GM18502 (cell line): ENCODE data around the gene OGDH.
"Not testable (repeated sequence)": the region's sequence is repeated elsewhere in the genome, so short reads cannot be mapped to it uniquely, and the experiment has no call there.

Experiments used
- ATAC-seq: cut with Tn5 transposase; IDR thresholded peaks from one replicate; pipeline ENCODE4 v1.9.1; 2021; ENCODE audit warnings: mild to moderate bottlenecking; ENCODE audit not compliant: unreplicated experiment, poor library complexity

Gene OGDH

GRCh38 chr7:44606341-44607140 lies at the start of gene OGDH:
Gene OGDH, plus strand, starts transcription at chr7:44606627. Its CDS starts 17,717 bp downstream, at chr7:44624344.
- peak; percentile 93 for ATAC-seq

- ATAC-seq: no peak
Measured at GRCh38 chr7:44557485-44557884, 48.9 kb upstream of the OGDH start.

GRCh38 chr7:44559485-44559884 lies 46.9 kb upstream of the OGDH start:
- ATAC-seq: no peak

- ATAC-seq: no peak
Measured at GRCh38 chr7:44561481-44561880, 44.9 kb upstream of the OGDH start.

GRCh38 chr7:44561962-44562621 lies 44.3 kb upstream of the OGDH start:
- ATAC-seq: no peak

GRCh38 chr7:44562622-44562962 lies 43.8 kb upstream of the OGDH start:
- not testable (repeated sequence) for ATAC-seq

- ATAC-seq: no peak
Measured at GRCh38 chr7:44563171-44563679, 43.2 kb upstream of the OGDH start.

GRCh38 chr7:44564606-44565005 lies 41.8 kb upstream of the OGDH start:
- ATAC-seq: no peak

GRCh38 chr7:44565097-44565794 lies 41.2 kb upstream of the OGDH start:
- peak; percentile 72 for ATAC-seq

GRCh38 chr7:44565795-44566559 lies 40.5 kb upstream of the OGDH start:
- ATAC-seq: peak; percentile 31

GRCh38 chr7:44566680-44567079 lies 39.7 kb upstream of the OGDH start:
- ATAC-seq: no peak

GRCh38 chr7:44567884-44568283 lies 38.5 kb upstream of the OGDH start:
- no peak for ATAC-seq

GRCh38 chr7:44568771-44569560 lies 37.5 kb upstream of the OGDH start:
- no peak for ATAC-seq

- no peak for ATAC-seq
Measured at GRCh38 chr7:44569959-44570358, 36.5 kb upstream of the OGDH start.

- no peak for ATAC-seq
Measured at GRCh38 chr7:44572771-44573170, 33.7 kb upstream of the OGDH start.

- peak; percentile 95 for ATAC-seq
Measured at GRCh38 chr7:44573464-44574286, 32.8 kb upstream of the OGDH start, which contains the start of gene DDX56. Gene DDX56, minus strand, starts transcription at chr7:44573908. Its CDS starts 13 bp downstream, at chr7:44573895.

GRCh38 chr7:44574287-44574872 lies 32.0 kb upstream of the OGDH start:
- ATAC-seq: no peak

- no peak for ATAC-seq
Measured at GRCh38 chr7:44575054-44575453, 31.4 kb upstream of the OGDH start.
